Stimulated activated CD4-positive, alpha-beta T cell treated with anti-CD3 and anti-CD28 coated beads, Interleukin-12 subunit alpha, Interleukin-12 subunit beta, amount 100 ng/mL, for 24 hours (primary cell): ENCODE measurements around the gene RIOK3.

Experiments
- DNase-seq, 2 experiments: peaks; one replicate each; pipeline ENCODE4 v3.0.0-alpha.2; 2020; ENCODE audit warnings: low read depth in 2 of 2

The RIOK3 gene

GRCh38 chr18:23529604-23530003 lies 76.5 kb downstream of the RIOK3 start:
- DNase-seq, result no peak

- DNase-seq, result no peak
Measured at GRCh38 chr18:23530195-23530594, 77.1 kb downstream of the RIOK3 start.

- DNase-seq, result no peak
Measured at GRCh38 chr18:23531912-23532311, 78.8 kb downstream of the RIOK3 start.
